Left colon (tissue), 2 donors: ENCODE measurements around the gene GPS2. TPM values are rescaled to one million over a fixed set of nuclear protein-coding genes. Genes with fewer than 3 reads are reported as not detected.
A peak's percentile ranks its signal among the peaks of the same experiment; 100 is the strongest.

Experiments
- ATAC-seq: fragments of 200-7000 bp; cut with Tn5 transposase; one replicate; pipeline ENCODE4 v1.9.1; 2020; ENCODE audit warnings: mild to moderate bottlenecking, moderate library complexity
- DNase-seq, 2 donors: peaks; one replicate each; pipeline ENCODE4 v3.0.0-alpha.2; 2020
- intact Hi-C, 2 donors: fragments of 100-400 bp; cut with DNase I in 1 of 2; cut with micrococcal nuclease in 1 of 2; formaldehyde crosslinking; loops; one replicate each; pipeline versions ENCODE4 v1.11.2 to v1.14.0; 2022; cut with DNase I, micrococcal nuclease
- total RNA-seq, 2 donors: library from RNA; stranded (reverse); fragmentation: NEBNext Ultra II Directional; extraction: Animal tissue kit (Norgen Biotek cat#: 25700); gene quantifications; one replicate each; pipeline ENCODE4 v1.2.1, GENCODE V29; 2021
- donor health status: DM: no; HTN: no; CAD: no.
- donor health status: DM: yes; HTN: yes; CAD: no.

The GPS2 gene
- total RNA-seq, 2 donors from 2014 or later, result 71.2 to 72.4 TPM

DNA sequence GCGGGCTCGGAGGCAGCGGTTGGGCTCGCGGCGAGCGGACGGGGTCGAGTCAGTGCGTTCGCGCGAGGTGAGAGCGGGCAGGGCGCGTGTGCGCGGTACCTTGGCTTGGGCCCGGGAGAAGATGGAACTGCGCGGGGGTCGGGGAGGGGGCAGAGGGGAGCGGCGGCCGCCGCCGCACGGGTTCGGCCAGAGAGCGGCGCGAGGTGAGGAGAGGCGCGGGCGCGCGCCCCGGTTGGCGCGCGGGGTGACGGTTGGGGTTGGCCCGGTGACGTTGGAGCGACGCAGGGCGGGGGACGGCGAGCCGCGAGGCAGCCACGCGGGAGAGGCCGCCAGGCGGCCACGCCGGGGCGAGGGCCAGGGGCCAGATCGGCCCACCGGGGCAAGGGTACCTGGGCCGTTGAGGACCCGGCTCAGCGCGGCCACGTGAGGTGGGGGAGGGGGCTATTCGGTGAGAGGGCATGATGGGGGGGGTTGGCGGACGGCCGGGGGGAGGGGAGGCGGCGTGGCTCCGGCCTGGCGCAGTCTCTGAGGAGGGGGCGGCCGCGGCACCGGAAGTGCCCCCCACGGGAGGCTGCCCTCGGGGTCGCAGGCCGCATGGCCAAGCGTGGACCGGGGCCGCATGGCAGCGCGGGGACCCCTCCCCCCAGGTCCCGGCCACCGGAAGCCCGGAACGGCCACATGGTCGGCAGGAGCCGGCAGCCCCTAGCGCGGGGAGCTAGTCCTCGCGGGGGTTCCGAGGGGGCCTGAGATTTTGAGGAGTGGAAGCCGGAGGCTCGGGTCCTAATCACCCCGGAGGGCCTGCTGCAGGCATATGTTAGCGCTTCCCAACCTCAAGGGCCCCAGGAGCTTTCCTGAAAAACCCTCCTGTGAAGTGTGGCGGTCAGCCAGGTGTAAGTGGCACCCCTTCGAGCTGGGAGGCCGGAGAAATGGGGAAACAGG is 7.2 kb downstream of the GPS2 start:
- DNase-seq (peak in 1 of 2 donors; percentile 77), ATAC-seq (peak; percentile 46)

DNA sequence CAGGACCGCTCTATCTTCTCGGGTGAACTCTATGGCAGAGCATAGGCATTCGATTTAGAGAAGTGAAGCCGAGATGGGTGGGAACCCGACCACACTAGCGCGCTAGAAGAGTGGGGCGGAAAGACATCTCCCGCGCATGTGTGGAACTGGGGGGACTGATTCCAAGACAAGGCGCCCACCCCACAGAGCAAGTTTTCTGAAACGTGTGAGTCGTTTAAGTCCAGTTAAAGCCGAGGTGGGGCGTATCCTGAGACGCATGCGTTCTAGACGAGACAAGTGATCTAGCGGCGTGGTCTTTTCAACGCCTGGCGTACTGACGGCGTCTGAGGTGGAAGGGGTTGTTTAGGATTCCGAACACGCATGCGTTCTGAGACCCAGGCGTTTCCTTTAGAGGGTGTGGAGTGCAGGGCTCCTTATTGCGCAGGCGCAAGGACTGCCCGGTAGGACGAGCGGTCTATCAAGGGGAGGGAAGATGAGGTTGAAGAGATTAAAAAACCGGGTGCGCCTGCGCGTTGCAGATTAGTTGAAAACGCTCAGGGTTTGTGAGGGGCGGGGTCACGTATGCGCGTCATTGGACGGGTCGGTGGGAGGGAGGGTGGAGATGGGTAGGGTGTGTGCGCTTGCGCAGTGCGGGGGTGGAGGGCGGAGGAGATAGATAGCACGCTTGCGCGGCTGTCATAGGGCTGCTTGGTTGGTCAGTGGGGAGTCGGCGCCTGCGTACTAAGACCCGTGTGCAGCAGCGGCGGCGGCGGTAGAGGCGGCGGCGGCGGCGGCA is 8.1 kb downstream of the GPS2 start, which contains the start of gene EIF5A:
Gene EIF5A (plus strand): TSS at position 718 of the 775 bp plus-strand sequence. CDS start 2,008 bp downstream, outside the sequence.
- DNase-seq, result peak; percentile 100
- intact Hi-C loops, result no loop called here
- ATAC-seq, result peak; percentile 78

More for the DNA sequence above, 7.2 kb downstream of the GPS2 start:
- intact Hi-C loops, result no loop called here

DNA sequence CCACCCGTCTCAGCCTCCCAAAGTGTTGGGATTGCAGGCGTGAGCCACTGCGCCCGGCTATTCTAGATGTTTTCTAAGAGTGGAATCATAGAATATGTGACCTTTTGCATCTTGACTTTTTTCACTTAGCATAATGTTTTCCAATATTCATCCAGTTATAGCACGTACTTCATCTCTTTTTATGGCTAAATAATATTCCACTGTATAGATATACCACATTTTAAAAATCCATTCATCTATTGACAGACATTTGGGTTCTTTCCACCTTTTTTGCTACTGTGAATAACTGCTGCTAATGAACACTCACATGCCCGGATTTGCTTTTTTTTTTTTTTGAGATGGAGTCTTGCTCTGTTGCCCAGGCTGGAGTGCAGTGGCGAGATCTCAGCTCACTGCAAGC is 11.0 kb downstream of the GPS2 start:
- ATAC-seq, result no peak

DNA sequence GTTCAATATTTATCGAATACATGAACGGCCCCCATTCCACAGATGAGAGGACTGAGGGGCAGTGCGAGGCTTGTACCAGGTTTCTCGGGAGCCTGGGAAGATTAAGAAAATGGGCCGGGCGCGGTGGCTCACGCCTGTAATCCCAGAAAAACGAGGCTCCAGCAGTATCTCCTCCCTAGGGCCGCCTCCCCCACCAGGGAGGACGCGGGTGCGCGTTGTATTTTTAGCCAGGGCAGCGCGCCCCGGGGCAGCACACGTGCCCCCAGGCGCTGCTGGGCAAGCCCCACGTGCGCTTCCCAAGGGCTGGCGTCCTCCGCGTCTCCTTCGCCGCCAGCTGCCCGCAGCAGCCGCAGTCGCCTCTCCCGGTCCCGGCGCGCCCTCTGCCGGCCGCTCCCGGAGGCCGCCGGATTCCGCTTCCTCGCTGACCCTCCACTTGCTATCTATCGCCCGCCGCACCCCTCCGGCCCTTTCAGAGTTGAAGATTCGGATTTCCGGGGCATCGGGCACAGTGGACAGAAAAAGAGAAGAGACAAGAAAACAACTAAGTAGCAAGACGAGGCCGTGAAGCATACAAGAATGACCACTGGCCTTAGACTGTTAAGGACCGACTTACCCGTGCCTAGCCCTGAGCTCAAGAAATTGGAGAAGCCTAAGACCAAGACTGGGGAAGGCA is 18.8 kb downstream of the GPS2 start:
- DNase-seq (peak; percentile 78 to 81), ATAC-seq (peak; percentile 32)
- intact Hi-C loops, result no loop called here

More for the DNA sequence above, 11.0 kb downstream of the GPS2 start:
- intact Hi-C loops, result no loop called here
- DNase-seq, result no peak

DNA sequence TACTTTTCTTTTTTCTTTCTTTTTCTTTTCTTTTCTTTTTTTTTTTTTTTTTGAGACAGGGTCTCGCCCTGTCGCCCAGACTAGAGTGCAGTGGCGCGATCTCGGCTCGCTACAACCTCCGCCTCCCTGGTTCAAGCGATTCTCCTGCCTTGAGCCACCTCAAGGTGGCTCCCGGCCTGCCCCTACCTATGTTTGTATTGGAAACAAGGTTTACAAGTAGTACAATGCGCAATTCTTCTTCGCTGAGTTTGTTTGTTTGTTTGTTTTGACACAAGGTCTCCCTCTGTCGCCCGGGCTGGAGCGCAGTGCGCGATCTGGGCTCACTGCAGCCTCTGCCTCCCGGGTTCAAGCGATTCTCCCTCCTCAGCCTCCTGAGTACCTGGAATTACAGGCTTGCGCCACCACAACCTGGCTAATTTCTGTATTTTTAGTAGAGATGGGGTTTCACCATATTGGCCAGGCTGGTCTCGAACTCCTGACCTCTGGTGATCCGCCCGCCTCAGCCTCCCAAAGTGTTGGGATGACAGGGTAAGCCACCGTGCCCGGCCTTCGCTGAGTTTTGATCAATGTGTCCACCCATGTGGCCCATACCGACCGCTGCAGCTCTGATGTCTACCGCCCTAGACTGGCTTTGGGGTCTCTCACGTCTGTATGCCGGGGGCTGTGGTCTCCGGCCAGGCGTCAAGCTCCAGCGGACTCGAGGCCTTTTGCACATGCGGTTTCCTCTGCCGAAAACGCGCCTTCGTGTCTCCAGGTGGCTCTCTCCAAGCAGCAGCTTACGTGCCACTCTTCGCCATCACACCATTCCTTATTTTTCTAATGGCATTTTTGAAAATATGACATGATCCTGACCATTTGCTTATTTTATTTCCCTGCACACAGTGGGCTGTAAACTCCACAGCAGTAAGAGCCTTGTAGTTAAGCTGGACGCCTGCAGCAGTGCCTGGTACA is 19.7 kb downstream of the GPS2 start:
- intact Hi-C loops, result loop anchor here in 1 of 2 donors (2.0 kb wide), 1 partner anchor 15 kb away; the partner anchor contains the start of gene SLC2A4
- ATAC-seq, result peak; percentile 34

DNA sequence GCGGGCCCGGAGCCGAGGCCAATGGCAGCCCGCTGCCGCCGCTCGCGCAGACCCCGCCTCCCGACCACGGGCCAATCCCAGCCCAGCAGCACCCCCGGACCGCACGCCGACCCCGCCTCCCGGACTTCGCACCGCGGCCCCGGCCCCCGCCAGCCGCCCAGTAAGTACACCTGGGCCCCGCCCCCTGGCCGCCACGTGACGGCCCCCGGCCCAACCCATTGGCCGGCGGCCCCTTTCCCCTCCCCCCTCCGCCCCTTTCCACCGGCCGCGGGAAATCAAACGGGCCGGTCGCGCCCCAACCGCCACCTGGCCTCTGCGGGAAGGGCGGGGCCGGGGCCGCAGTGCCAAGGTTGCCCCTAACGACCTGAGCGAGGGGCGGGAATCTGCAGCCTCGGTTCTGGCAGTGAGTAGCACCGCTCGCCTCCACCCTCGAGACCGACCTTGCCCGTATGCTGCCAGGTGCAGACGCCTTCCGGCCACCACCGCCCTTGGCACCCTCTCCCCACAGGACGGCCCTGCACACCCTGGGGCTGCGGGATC is 20.5 kb downstream of the GPS2 start, which contains the start of gene YBX2:
Gene YBX2 (minus strand): TSS at position 26 of the 540 bp plus-strand sequence. CDS start 139 bp downstream, outside the sequence.
- DNase-seq (peak; percentile 95), ATAC-seq (peak; percentile 81)
- intact Hi-C loops, result loop anchor here in 1 of 2 donors (2.0 kb wide), 1 partner anchor 14 kb away; the partner anchor contains the start of gene SLC2A4

More for the DNA sequence above, 19.7 kb downstream of the GPS2 start:
- DNase-seq, result peak in 1 of 2 donors; percentile 47

DNA sequence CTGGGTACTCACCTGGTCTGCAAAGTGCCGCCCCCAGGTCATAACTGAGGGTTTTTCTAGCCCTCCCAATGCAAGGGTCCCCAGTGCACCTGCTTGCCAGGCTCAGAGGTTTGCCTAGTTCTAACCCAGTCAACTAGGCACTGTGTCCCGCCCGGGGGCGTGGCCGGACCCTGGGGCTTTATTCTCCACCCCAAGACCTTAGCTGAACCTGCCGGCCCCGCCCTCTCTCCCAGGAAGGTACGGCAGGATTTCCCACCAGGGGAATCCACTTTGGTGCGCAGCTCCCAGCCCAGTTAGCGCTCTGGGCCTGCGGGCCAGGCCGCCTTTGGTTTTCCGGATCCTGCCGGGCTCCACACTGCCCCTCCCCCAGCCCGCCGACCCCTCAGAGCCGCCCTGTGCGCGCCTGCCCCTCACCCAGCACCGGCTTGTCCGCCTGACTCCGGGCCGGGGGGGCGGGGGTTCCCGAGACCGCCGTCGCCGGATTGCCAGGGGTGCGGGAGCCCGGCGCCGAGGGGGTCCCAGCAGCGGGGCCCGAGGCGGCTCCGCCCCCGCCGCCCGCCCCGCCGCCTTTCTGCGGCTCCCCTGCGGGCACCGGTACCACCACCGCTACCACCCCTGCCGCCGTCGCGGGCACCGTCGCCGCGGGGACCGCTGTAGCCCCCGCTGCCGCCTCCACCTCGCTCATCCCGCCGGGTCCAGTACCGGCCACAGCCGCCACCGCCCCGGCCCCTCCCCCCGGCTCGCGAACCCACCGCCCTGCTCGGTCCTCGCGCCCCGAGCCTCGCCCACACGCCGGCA is 21.1 kb downstream of the GPS2 start:
- DNase-seq, result peak; percentile 92 to 96
- peak; percentile 56 for ATAC-seq
- intact Hi-C loops, result loop anchor here in 1 of 2 donors (2.0 kb wide), 1 partner anchor 13 kb away; the partner anchor contains the start of gene SLC2A4

DNA sequence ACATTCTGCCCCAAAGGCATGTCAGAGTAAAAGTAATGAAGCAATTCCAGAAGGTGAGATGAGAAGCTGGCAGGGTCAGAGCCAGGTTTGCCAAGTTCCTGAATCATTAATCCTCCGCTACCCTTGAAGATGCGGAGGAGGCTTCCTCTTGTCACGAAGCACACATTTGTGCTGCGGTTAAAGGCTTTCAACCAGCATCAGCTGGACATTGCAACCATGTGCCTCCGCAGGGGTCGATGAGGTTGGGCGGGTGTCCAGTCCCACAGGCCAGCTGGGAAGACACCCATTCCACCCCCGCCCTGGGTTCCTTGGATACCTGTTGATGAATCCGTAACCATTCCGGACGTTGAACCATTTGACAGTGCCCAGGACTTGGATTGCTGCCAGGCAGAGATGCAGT is 22.0 kb downstream of the GPS2 start:
- intact Hi-C loops, result no loop called here
- no peak for ATAC-seq
- DNase-seq, result peak; percentile 45 to 49

DNA sequence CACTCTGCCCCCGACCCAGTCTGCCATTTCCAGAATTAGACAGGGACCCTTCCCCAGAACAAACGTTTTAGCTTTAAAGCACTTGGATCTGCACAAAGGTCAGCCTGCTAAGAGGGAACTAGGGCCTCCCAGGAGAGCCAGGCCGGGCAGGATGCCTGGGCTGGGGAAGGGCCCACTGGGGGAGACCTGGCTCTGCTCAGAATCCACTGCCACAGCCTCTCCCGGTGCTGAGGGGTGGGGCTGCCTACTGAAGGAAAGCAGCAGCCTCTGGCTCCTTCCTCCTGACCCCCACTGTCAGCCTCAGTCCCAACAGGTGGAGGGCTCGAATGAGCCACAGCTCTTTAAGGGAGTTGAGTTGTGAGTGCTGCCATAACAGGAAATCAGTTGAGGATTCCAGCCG is 22.4 kb downstream of the GPS2 start:
- ATAC-seq (no peak), DNase-seq (peak in 1 of 2 donors; percentile 52)
- intact Hi-C loops, result no loop called here

DNA sequence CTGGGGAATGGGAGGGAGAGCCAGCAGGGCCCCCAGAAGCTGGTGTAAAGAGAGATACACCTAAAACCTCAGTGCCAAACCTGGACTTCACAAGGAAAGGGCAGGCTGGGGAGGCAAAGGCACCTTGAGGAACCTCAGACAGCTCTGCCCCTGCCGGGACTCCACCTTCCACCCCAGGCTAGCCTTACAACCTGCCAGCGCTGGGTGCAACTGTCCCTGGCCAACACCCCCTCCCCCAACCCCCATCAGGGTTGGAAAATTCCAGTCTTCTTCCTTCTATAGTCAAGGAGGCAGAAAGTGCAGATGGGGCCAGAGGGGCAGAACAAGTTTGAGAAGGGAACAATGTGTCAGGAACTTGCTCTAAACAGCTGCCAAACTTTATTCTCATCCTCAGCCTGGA is 23.0 kb downstream of the GPS2 start:
- intact Hi-C loops, result no loop called here

DNA sequence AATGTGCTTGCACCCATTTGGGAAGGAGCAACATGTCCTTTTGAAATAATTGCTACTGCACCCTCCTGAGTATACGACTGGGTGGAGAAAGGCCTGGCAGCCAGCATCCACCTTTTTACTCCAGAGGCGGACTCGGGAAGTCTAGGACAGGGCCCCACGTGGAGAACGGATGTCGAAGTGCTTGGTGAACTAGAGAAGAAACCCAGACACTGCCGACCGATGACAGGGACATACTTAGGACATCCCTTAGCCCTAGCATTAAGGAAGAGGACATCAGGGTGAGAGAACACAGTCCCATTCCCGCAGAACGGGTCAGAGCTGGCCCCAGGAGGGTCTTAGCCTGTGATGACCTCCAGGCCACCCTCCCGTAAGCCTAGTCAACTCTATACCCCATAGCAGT is 24.5 kb downstream of the GPS2 start:
- no peak for ATAC-seq
- intact Hi-C loops, result no loop called here

More for the DNA sequence above, 23.0 kb downstream of the GPS2 start:
- DNase-seq (no peak), ATAC-seq (no peak)

DNA sequence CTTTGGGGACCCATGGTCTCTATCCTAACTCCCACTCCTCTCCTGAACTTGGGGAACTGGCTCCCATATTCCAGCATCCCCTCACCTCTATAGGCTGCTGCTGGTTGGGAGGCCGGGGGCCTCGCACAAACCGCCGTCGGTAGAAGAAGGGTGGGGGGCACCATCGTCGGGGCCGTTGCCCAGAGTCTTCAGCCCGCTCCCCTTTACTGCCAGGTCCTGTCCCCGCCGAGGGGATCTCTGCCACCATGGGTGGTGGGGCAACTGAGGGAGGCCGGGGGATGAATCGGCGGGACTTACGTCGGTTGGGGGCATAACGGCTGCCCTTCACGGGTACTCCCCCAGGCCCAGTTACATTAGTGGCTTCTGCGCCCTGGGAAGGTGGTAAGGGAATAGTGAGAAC is 25.0 kb downstream of the GPS2 start:
- intact Hi-C loops, result no loop called here
- ATAC-seq (no peak), DNase-seq (no peak)

More for the DNA sequence above, 24.5 kb downstream of the GPS2 start:
- no peak for DNase-seq

DNA sequence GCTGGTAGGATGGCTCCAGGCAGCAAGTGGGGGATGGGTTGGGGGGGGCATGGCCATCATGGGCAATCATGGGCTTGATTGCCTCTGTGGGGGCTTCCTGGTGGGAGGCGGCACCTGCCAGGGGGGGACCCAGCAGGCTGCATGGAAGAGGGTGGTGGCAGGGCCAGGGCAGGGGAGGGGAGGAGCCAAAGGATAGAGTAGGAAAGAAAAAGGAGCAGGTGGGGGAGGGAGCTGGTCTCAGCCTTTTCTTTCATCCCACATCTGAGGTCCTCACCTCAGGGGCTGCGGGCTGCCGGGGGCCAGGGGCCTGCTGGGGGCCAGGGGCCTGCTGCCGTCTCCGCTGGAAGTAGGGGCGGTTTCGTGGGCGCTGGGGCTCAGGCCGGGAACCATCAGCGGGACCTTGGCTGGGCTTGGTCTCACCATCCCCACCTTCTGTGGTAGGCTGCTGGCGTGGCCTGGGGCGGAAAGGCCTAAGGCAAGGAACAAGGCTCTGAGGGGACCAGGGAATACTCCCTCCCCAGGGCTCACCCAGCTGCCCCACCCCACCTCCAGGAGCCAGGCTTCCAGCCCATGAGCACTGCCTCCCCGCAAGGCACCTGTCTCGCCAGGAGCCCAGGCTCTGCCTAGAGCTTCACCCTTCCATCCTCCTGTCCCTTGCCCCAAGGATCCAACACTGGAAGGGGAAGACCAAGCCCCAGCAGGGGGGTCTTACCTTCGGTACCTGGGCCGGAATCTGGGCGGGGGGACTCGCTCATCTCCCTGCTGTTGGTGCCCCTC is 25.7 kb downstream of the GPS2 start:
- ATAC-seq, result no peak
- no peak for DNase-seq
- intact Hi-C loops, result no loop called here

DNA sequence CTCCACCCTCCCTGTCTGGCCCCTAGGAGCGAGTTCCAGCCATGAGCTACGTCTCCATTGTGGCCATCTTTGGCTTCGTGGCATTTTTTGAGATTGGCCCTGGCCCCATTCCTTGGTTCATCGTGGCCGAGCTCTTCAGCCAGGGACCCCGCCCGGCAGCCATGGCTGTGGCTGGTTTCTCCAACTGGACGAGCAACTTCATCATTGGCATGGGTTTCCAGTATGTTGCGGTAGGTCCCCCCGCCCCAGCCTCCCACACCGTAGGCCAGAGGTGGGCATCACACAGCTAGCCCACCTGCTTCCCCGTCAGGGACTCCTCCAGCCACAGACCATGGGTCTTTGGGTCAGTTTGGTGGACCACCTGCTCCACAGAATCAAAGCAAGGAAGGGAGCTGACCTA is 29.5 kb downstream of the GPS2 start:
- intact Hi-C loops, result no loop called here
- ATAC-seq (no peak), DNase-seq (no peak)

DNA sequence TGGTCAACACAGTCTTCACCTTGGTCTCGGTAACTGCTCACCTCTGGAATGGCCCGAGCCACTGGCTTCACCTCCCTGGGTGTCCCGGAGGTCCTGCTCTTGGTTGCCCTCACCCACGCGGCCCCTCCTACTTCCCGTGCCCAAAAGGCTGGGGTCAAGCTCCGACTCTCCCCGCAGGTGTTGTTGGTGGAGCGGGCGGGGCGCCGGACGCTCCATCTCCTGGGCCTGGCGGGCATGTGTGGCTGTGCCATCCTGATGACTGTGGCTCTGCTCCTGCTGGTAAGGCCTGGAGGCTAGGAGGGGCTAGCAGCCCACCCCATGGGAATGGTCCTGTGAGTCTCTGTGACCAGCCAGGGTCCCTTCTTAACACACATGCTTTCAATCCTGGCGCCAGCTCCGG is 30.2 kb downstream of the GPS2 start:
- intact Hi-C loops, result no loop called here
- ATAC-seq (no peak), DNase-seq (no peak)
